Urinary bladder (tissue), 4 donors: ENCODE results near the gene NXPH3. TPM values are rescaled to one million over a fixed set of nuclear protein-coding genes. Genes with fewer than 3 reads are reported as not detected.
A peak's percentile ranks its signal among the peaks of the same experiment; 100 is the strongest.

ENCODE experiments used
- DNase-seq: peaks from one replicate; pipeline ENCODE4 v3.0.0-alpha.2; 2015; ENCODE audit errors: extremely low spot score
- H3K27ac ChIP-seq: one replicate; pipeline ENCODE4 v1.5.1; 2013; ENCODE audit warnings: low read depth, mild to moderate bottlenecking, moderate library complexity
- H3K36me3 ChIP-seq: one replicate; pipeline ENCODE4 v1.6.1; 2013; ENCODE audit warnings: mild to moderate bottlenecking, moderate library complexity; ENCODE audit not compliant: insufficient read depth
- H3K4me1 ChIP-seq: one replicate; pipeline ENCODE4 v1.6.1; 2013; ENCODE audit warnings: mild to moderate bottlenecking, moderate library complexity; ENCODE audit not compliant: insufficient read depth
- H3K4me3 ChIP-seq: one replicate; pipeline ENCODE4 v1.5.1; 2013; ENCODE audit warnings: low read depth, low read length
- WGBS: extraction: QIAGEN DNeasy Blood & Tissue Kit; methylation state at CpG from one replicate; pipeline ENCODE4 v1.1.7; 2013; 5-methylcytosine and 5-hydroxymethylcytosine counted together
- polyA plus RNA-seq: library from polyadenylated mRNA; stranded (reverse); fragments of 200-250 nt; gene quantifications from one replicate; pipeline ENCODE4 v1.2.3, GENCODE V29; 2013
- total RNA-seq: library from RNA; depleted of rRNA; stranded (reverse); fragments of >200 nt; gene quantifications from one replicate; pipeline ENCODE4 v1.2.3, GENCODE V29; 2014
- donor health status: healthy with polysubstance abuse.
- donor health status: healthy.

NXPH3 gene
- total and polyA plus RNA-seq, 2 donors = 1.6 to 26.4 TPM

DNA sequence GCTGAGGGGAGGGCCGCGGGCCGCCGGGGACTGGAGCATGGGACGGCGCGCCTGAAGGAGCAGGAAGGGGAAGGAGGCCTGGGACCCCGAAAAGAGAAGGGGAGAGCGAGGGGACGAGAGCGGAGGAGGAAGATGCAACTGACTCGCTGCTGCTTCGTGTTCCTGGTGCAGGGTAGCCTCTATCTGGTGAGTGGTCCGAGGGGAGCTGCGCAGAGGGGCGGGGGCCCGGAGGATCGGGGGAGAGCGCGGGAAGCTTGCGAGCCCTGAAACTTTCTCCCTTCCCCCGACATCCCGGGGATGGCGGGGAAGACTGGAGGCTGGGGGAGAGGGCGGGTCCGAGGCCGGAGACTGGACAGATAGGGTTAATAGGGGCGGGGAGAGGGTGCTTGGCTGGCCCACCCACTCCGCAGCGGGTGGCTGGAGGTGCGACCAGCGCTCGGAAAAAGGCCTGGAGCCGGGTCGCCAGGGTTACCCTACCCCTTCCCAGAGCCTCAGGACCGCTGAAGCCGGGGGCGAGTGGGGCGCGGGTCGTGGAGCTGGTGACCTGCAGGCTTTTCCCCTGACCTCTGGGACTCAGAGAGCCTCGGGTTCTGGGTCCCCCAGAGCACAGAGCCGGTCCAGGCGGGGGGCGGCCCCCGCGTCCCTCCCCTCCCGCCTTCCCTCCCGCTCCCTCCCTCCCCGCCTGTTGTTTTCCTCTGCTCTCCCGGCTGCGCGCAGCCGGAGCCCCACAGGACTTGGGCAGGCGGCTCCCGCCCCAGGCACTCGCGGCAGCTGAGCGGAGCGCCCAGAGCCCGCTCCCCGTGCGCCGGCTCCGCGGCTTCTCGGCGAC lies 631 bp downstream of the NXPH3 start:
- Histone ChIP-seq H3K36me3 (no peaks in the 10 kb centered on the region), H3K4me1 (no peaks in the 10 kb centered on the region), H3K4me3 (peak overlapping the region; percentile 62), H3K27ac (peak overlapping the region; percentile 66)
- under 1% methylated on average over 68 of the region's 68 CpGs for WGBS
- DNase-seq = no peak

DNA sequence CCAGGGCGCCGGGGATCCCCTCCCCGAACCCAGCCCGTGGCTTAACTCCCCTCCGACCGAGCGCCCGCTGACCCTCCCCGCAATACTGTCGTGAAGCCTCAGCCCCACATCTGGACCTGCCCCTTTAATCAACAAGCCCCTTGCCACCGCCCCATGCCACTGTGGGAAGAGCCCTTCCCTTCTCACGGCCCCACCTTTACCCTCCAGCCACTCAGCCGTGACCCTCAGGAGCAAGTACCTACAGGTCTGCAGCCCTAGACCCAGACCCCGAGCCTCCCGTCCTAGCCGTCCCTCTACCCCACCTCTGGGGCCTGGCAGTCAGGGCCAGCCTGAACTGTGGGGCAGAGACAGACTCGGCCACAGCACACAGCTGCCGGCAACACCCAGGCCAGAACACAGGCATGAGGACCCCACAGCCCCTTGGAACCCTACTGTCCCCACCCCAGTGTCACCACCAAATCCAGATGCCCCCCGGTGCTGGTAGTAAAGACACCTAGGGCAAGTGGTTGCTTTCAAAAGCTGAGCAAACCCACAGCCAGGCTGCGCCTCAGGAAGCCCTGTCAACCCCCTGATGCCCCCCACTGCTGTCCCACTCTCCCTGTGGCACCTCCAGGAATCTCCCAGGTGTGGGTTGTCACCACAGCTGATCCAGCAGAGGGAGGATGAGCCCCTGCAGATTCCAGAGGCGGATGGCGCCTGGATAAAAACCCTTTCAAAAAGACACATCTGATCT lies 1.4 kb downstream of the NXPH3 start:
- 14% methylated on average over 22 of the region's 22 CpGs for WGBS
- no peaks in the 10 kb centered on the region for H3K36me3 ChIP-seq
- peak overlapping the region; percentile 62 for H3K4me3 ChIP-seq
- no peaks in the 10 kb centered on the region for H3K4me1 ChIP-seq
- DNase-seq = no peak
- H3K27ac ChIP-seq = peak overlapping the region; percentile 66

DNA sequence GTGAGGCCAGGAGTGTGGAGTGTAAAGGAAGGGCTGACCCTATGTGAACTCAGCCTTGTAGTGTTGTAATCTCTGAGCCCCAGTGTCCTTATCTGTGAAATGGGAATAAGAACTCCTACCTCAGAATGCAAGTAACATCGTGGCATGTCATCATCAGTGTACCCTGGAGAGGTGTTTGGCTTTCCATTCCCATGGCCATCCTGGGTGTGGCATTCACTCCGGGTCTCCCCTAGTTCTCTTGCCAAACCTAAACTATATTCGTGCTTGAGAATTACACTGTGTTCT lies 1.9 kb downstream of the NXPH3 start:
- peak overlapping the region; percentile 66 for H3K27ac ChIP-seq
- 44% methylated on average over 3 of the region's 3 CpGs for WGBS

DNA sequence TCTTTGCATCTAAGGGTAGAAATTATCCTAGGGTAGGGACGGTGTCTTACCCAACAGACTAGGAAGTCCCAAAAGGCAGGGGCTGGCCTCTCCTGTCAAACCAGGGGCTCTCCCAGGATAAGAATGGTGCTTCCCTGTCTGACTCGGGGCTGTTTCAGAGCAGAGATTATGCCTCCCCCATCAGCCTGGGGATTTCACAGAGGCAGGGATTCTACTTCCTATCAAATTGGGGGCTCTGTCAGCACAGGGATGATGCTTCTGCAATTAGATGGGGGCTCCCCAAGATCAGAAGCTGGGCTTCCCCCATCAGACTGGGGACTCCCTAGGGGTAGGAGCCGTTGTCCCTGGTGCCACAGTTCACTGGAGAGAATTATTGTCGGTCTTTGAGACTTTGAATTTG lies 2.3 kb downstream of the NXPH3 start:
- H3K27ac ChIP-seq = no peak overlapping the region

More for the DNA sequence above, 1.9 kb downstream of the NXPH3 start:
- H3K4me3 ChIP-seq = no peak overlapping the region
- DNase-seq = no peak
- no peaks in the 10 kb centered on the region for H3K36me3 ChIP-seq
- H3K4me1 ChIP-seq = no peaks in the 10 kb centered on the region

DNA sequence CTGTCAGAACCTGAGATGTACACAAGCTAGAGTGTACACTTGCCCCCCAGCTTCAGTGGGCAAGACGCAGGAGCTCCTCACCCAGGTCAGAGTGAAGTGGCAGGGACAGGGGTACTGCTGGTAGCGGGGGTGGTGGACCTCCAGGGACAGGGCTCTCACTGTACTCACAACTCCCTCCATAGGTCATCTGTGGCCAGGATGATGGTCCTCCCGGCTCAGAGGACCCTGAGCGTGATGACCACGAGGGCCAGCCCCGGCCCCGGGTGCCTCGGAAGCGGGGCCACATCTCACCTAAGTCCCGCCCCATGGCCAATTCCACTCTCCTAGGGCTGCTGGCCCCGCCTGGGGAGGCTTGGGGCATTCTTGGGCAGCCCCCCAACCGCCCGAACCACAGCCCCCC lies 2.7 kb downstream of the NXPH3 start:
- DNase-seq = no peak
- no peaks in the 10 kb centered on the region for H3K4me1 ChIP-seq
- WGBS = 92% methylated on average over 13 of the region's 13 CpGs
- no peak overlapping the region for H3K27ac ChIP-seq
- H3K4me3 ChIP-seq = no peak overlapping the region
- H3K36me3 ChIP-seq = no peaks in the 10 kb centered on the region

More for the DNA sequence above, 2.3 kb downstream of the NXPH3 start:
- 59% methylated on average over 4 of the region's 4 CpGs for WGBS
- H3K4me1 ChIP-seq = no peaks in the 10 kb centered on the region
- H3K4me3 ChIP-seq = no peak overlapping the region
- DNase-seq = no peak
- H3K36me3 ChIP-seq = no peaks in the 10 kb centered on the region

DNA sequence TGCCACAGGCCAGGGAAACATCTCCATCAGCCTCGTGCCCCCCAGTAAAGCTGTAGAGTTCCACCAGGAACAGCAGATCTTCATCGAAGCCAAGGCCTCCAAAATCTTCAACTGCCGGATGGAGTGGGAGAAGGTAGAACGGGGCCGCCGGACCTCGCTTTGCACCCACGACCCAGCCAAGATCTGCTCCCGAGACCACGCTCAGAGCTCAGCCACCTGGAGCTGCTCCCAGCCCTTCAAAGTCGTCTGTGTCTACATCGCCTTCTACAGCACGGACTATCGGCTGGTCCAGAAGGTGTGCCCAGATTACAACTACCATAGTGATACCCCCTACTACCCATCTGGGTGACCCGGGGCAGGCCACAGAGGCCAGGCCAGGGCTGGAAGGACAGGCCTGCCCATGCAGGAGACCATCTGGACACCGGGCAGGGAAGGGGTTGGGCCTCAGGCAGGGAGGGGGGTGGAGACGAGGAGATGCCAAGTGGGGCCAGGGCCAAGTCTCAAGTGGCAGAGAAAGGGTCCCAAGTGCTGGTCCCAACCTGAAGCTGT lies 3.4 kb downstream of the NXPH3 start:
- DNase-seq = no peak
- no peaks in the 10 kb centered on the region for H3K4me1 ChIP-seq
- H3K27ac ChIP-seq = no peak overlapping the region
- WGBS = 90% methylated on average over 17 of the region's 17 CpGs
- H3K36me3 ChIP-seq = no peaks in the 10 kb centered on the region
- no peak overlapping the region for H3K4me3 ChIP-seq

DNA sequence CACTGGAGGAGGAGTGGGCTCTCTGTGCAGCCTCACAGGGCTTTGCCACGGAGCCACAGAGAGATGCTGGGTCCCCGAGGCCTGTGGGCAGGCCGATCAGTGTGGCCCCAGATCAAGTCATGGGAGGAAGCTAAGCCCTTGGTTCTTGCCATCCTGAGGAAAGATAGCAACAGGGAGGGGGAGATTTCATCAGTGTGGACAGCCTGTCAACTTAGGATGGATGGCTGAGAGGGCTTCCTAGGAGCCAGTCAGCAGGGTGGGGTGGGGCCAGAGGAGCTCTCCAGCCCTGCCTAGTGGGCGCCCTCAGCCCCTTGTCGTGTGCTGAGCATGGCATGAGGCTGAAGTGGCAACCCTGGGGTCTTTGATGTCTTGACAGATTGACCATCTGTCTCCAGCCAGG lies 3.9 kb downstream of the NXPH3 start:
- H3K4me1 ChIP-seq = no peaks in the 10 kb centered on the region
- H3K36me3 ChIP-seq = no peaks in the 10 kb centered on the region
- DNase-seq = no peak
- H3K27ac ChIP-seq = no peak overlapping the region
- H3K4me3 ChIP-seq = no peak overlapping the region
- 93% methylated on average over 5 of the region's 5 CpGs for WGBS

DNA sequence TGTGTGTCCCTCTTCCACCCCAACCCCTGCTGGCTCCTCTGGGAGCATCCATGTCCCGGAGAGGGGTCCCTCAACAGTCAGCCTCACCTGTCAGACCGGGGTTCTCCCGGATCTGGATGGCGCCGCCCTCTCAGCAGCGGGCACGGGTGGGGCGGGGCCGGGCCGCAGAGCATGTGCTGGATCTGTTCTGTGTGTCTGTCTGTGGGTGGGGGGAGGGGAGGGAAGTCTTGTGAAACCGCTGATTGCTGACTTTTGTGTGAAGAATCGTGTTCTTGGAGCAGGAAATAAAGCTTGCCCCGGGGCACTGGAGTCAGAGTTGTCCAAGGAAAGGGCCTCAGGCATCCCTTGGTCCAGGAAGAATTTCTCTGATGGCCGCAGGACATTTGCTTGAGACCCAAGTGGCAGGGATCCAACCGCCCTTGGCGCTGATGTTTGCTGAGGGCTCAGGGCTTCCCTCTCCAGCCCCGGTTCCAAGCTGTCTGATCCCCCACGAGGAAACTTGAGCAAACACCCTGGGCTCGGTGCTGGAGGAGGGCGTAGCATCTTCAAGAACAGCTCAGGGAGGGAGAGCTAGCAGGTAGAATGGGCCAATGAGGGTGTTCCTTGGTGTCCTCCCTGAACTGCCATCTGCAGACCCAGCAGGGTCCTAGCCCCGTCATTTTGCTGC lies 4.5 kb downstream of the NXPH3 start:
- no peak for DNase-seq
- no peak overlapping the region for H3K4me3 ChIP-seq
- WGBS = 87% methylated on average over 21 of the region's 21 CpGs
- H3K4me1 ChIP-seq = no peaks in the 10 kb centered on the region
- no peak overlapping the region for H3K27ac ChIP-seq
- H3K36me3 ChIP-seq = no peaks in the 10 kb centered on the region

DNA sequence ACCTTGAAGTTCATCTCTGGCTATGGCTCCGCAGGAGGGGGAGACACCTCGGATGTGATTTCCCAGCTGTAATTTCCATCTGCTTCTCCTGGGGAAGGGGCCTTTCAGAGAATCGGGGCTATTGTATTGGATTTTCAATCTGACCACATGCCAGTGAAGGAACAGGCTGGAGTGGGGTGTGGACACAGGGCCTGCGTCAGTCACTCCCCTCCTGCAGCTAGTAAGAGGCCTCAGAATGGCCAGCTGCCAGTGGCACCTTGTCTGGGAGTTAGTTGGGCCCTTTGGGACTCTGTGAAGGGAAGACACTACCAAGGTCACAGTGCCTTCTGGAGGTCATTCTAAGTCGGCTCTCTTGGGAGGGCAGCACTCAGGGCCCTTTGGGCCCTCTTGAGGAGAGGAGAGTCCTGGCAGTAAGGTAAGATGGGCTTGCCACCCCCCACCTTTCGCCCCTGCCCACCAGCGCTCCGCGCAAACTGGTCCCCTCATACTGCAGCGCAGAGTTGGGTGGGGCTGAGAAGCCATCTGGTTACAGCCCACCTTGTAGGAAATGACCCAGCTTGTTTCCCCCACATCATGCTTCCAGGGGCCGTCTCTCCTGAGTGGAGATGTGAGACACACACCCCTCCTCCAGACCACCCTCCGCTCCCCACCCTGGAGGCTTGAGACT lies 5.4 kb downstream of the NXPH3 start:
- Histone ChIP-seq H3K27ac (no peak overlapping the region), H3K36me3 (no peaks in the 10 kb centered on the region), H3K4me1 (no peaks in the 10 kb centered on the region), H3K4me3 (no peak overlapping the region)
- 84% methylated on average over 12 of the region's 12 CpGs for WGBS
- no peak for DNase-seq

DNA sequence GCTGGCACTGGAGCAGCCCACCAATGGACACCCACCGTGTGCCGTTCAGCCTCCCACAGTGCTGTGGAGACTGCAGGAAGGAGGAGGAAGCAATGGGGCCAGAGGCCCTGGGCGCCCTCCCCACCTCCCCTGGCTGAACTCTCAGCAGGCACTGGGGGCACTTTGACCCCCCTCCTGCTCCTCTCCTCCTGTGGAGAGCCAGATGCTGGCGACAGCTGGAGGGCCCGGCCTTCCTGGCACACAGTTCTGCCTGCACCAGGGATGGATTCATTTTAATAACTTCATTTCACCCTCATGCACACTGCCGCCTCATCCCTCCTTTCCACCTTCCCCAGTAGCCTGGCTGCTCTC lies 6.0 kb downstream of the NXPH3 start:
- H3K36me3 ChIP-seq = no peaks in the 10 kb centered on the region
- H3K4me1 ChIP-seq = no peaks in the 10 kb centered on the region
- 57% methylated on average over 6 of the region's 6 CpGs for WGBS
- no peak overlapping the region for H3K27ac ChIP-seq
- no peak for DNase-seq
- H3K4me3 ChIP-seq = no peak overlapping the region

DNA sequence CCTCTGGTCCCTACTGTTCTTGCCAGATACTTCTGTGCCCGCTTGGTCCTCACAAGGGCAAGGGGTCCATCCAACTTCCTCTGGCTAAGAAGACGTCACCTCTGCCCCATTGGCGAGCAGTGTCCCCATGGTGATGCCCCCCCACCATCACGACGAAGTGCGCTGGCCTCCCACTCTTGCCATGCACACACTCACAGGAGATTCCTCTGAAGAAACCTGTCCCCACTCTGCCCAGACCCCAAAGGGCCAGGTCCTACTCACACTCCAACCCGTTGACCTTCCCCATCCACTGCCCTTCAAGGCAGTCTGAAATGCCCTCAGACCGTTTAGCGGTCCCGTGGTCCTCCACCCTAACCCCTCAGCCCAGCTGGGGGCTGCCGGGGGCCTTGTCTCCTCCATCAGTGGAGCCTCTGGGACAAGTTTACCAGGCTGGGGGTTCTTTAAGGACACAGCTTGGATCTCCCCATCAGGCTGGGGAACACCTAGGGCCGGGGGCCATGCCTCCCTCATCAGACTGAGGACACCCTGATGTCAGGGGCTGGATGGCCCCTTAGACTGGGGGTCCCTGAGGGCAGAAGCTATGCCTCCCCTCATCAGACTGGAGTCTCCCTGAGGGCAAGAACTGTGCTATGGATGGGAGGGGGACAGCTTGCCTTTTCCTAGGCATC lies 6.5 kb downstream of the NXPH3 start:
- Histone ChIP-seq H3K27ac (no peak overlapping the region), H3K4me3 (no peak overlapping the region)

DNA sequence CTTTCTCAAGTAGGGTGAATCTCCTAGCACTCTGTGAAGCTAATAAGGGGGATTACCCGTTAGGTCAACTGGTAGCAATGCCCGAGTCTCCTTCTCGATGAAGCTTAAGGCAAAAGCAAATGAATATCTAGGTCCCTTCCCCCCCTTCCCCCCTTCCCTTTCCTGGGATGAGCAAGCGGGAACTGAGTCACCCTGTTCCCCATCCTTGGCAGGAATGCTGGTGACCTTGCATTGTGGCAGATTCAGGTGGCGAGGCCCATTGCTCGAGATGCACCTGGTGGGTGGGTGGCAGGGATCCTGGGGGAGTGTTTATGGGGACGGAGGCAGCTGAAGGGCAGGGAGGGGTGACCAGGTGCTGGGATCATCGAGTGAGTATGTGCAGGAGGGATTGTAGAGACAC lies 7.1 kb downstream of the NXPH3 start:
- Histone ChIP-seq H3K4me3 (no peak overlapping the region), H3K36me3 (no peaks in the 10 kb centered on the region), H3K4me1 (no peaks in the 10 kb centered on the region), H3K27ac (no peak overlapping the region)
- DNase-seq = no peak
- WGBS = 81% methylated on average over 8 of the region's 8 CpGs

More for the DNA sequence above, 6.5 kb downstream of the NXPH3 start:
- WGBS = 86% methylated on average over 12 of the region's 12 CpGs
- Histone ChIP-seq H3K4me1 (no peaks in the 10 kb centered on the region), H3K36me3 (no peaks in the 10 kb centered on the region)
- no peak for DNase-seq

DNA sequence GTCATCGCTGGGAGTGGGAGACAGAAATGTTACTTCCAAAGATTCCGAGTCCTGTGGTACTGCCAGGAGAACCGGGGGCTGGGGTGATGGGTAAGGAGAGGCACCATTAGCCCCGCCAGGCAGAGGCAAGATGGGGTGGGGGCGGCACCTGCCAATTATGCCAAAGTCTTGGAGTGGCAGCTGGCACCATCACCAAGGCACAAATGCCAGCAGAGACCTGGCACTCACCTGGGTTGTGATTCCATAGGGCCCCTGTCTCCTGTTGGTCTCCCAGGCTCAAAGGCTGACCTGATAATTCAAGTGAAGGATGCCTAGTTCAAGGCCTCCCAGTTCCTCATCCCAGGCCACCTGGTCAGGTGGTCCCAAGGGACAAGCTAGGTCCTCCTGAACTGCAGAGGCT lies 7.6 kb downstream of the NXPH3 start:
- no peak for DNase-seq
- no peak overlapping the region for H3K4me3 ChIP-seq
- no peak overlapping the region for H3K27ac ChIP-seq
- 93% methylated on average over 5 of the region's 5 CpGs for WGBS
- H3K4me1 ChIP-seq = no peaks in the 10 kb centered on the region
- no peaks in the 10 kb centered on the region for H3K36me3 ChIP-seq
